Erythroblast (primary cell): ENCODE data around the gene EIF3L.

ENCODE experiments used
- GATA1 ChIP-seq: IDR thresholded peaks from 2 replicates; pipeline ENCODE4 v1.6.1; 2011; ENCODE audit warnings: low read depth, mild to moderate bottlenecking, control low read depth, low read length, moderate library complexity
- POLR2A ChIP-seq: IDR thresholded peaks from 2 replicates; pipeline ENCODE4 v1.6.1; 2011; ENCODE audit warnings: mild to moderate bottlenecking, low read length

GRCh38 chr22:37832022-37832857 is 17.0 kb upstream of the EIF3L start:
- TF ChIP-seq POLR2A: no peak
- TF ChIP-seq GATA1: no peak
